Activated CD8-positive, alpha-beta memory T cell treated with anti-CD3 and anti-CD28 coated beads for 1 hour (primary cell): Measurements from ENCODE around the gene PECR.
"Not testable (repeated sequence)": the region's sequence is repeated elsewhere in the genome, so short reads cannot be mapped to it uniquely, and the experiment has no call there.

Experiments used
- DNase-seq, 2 donors: peaks; one replicate each; pipeline ENCODE4 v3.0.0-alpha.2; 2020; ENCODE audit warnings: low read depth in 1 of 2; ENCODE audit errors: extremely low read depth in 1 of 2

Gene PECR

GRCh38 chr2:216031960-216032689 lies 49.5 kb downstream of the PECR start:
- DNase-seq, result no peak

- no peak for DNase-seq
Observed at GRCh38 chr2:216030216-216030615, 51.4 kb downstream of the PECR start.

DNA sequence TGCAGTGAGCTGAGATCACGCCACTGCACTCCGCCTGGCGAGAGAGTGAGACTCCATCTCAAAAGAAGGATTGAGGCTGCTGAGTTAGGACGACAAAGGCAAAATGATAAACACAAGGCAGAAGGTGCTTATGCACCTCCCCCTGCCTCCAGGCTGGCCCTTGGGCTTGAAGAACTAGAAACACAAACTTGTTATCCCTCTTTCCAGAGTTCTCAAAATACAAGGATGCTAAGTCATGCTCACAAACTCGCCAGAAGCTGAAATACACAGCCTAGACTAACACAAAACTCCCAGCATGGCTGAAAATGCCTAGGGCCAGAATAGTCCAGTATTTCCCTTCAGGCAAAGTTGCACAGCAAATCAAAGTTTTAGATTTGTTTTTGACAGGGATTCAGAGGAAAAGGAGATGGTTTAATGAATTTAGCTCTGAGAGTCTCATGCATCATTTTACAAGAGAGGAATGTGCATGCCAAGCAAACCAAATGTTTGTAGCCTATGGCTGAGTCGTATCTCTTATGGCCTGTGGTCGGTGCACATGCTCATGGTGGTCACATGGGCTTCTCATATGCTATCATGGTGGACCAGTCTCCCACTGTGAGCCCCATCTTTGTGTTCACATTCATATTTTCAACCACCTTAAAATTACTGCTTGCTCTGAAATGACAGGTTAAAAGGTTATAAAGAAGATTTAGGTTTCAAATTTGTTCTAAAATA lies 52.0 kb downstream of the PECR start:
- no peak for DNase-seq

- DNase-seq, result no peak
Observed at GRCh38 chr2:216024779-216025336, 56.8 kb downstream of the PECR start.

DNA sequence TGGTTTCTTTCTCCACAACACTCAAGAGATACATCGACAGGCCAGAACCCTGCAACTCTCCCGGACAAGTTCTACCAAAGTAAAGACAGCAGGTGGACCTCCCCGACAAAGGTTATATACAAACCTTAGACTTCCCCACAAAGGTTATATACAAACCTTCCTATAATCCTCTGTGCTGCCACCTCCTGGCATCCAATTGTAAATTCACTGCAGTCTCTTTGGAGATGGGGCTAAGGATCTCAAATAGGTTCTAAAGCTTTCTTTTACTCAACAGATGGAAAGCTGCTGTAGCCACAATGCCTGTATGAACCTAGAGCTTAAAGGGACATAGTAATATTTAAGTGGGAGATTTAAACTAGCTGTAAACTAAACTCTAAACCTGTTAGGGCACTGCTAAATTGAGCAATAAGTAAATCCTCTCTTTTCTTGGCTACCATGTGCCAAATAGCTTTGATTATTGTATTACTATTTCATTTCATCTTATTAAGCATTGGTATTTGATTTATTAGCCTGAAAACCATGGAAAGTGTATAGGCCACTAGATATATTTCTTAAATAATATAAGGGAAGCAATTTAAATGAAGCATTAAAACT lies 58.5 kb downstream of the PECR start:
- peak in 1 of 2 donors; percentile 24 for DNase-seq

- no peak for DNase-seq
Observed at GRCh38 chr2:216021768-216022565, 59.6 kb downstream of the PECR start.

GRCh38 chr2:216018709-216019108 lies 62.9 kb downstream of the PECR start:
- no peak for DNase-seq

- DNase-seq, result no peak
Observed at GRCh38 chr2:216017365-216017764, 64.2 kb downstream of the PECR start.

DNA sequence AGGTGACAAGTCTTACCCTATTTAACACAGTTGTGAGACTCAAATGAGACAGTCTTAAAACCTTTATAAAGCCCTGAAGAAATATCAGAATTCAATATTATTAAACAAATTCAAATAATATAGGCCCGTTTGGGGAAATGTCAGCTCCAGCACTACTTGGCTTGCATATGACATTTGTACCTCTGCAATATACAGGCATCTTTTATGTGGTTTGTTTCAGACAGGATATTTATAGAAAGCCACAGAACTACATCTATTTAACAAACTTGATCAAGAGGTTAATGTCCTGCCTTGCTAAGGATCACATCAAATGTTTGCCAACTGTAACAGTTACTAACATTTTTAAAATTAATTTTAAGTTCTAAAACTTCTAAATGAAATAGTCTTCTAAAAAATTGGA lies 65.0 kb downstream of the PECR start:
- DNase-seq, result no peak

- no peak for DNase-seq
Observed at GRCh38 chr2:216015722-216016464, 65.7 kb downstream of the PECR start.

DNA sequence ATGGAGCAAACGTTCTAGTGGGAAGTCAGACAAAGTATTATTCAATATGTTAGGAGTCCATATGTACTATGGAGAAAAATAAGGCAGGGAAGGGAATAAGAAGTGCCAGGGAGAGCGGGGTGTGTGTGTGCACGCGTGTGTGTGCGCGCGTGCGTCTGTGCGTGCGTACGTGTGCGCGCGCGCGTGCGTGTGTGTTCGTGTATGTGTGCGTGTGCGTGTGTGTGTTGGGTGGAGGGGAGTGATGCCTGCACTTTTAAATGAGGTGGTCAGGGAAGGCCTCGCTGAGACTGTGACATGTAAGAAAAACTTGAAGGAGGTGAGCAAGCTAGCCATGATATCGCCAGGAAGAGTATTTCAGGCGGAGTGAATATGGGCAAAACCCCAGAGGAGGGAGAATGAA lies 66.6 kb downstream of the PECR start:
- DNase-seq, result no peak

- no peak for DNase-seq
Observed at GRCh38 chr2:216014006-216014405, 67.6 kb downstream of the PECR start.

GRCh38 chr2:216013080-216013909 lies 68.3 kb downstream of the PECR start, which contains the start of gene MREG:
TSS of gene MREG (minus strand) at chr2:216013551. CDS start at chr2:216013327, 224 bp downstream.
- peak; percentile 45 to 74 for DNase-seq

DNA sequence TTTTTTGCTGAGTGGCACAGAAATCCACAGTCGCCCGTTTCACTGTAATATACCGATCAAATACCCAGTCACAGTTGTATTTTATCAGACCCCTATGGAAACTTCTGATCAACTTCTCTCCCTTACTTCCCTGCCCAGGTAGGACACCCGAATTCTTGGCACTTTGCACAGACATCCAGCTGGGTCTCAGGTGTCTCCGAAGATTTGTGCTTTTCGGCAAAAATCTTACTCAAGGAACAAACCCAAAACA lies 68.9 kb downstream of the PECR start:
- no peak for DNase-seq

- DNase-seq, result no peak
Observed at GRCh38 chr2:216012133-216012829, 69.3 kb downstream of the PECR start.

DNA sequence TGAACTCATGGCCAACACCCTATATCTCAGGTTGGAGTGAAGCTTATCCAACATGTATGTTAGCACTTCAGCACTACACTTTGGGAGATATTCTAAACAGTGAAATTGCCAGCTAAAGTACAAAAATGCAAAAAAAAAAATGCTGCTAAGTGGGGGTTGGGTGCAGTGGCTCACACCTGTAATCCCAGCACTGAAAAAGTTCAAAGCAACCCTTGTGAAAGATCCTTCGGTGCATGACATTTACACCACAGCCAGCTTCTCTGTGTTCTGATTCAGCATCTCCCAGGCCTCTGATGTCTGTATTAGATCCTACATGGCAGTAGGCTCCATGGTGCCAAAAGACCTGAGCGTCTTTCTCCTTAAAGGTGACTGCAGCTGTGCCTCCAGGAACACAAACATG lies 72.4 kb downstream of the PECR start:
- not testable (repeated sequence) for DNase-seq

DNA sequence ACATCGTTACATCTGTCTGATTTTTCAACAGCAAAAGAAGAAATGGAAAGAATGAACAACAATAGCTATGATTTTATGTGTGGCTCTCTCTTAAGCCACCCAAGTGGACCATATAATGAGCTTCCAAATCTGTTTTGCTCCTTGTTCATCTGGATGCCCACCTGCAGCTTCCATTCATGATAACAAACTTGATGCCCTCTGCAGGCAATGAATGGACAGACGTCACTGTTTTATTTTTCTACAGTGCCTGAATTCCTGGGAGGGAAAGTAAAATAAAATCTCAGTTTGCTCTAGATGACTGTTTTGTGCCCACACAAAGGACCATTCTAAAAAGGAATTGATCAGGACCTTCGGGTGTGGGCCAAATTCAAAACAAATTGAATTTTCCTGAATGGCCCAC lies 73.2 kb downstream of the PECR start:
- DNase-seq, result no peak

DNA sequence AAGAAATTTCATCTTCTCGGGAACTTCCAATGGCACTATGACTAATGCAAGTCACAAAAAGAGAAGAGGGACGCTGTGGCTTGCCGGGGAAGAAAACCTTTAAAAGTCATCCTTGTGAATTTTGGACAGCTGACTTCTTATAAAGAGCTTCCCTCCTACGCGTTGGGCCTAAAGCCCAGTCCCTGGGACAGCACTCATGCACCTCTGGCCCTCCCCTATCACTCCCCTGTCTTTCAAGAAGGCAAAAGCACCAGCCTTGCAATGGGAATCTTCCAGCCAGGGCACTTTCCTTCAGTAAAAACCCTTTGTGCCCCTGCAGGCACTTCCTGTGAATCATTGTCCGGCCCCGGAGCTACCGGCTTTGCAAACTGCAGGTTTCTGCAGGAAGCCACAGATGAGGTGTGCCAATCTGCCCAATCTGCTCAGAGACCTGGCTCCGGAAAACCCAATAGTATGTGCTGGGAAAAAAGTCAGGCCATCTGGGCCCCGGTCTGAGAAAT lies 75.4 kb downstream of the PECR start:
- DNase-seq, result no peak
